Progenitor cell of endocrine pancreas (in vitro differentiated cells): ENCODE results near the gene MAPT. TPM values are rescaled to one million over a fixed set of nuclear protein-coding genes. Genes with fewer than 3 reads are reported as not detected.

Source experiments
- DNase-seq: peaks from one replicate; pipeline ENCODE4 v3.0.0; 2021; ENCODE audit warnings: low spot score; ENCODE audit not compliant: unreplicated experiment
- H3K27ac Mint-ChIP-seq: 2 replicates; pipeline ENCODE4 v1.8.0; 2021; ENCODE audit warnings: mild to moderate bottlenecking, moderate library complexity, mixed read lengths
- H3K27me3 Mint-ChIP-seq: 2 replicates; pipeline ENCODE4 v1.8.0; 2021; ENCODE audit warnings: mixed read lengths
- H3K36me3 Mint-ChIP-seq: 2 replicates; pipeline ENCODE4 v1.8.0; 2022; ENCODE audit warnings: mixed read lengths; ENCODE audit not compliant: insufficient read depth
- H3K4me1 Mint-ChIP-seq: 2 replicates; pipeline ENCODE4 v1.8.0; 2021; ENCODE audit warnings: low read depth, mixed read lengths
- H3K4me3 Mint-ChIP-seq: 2 replicates; pipeline ENCODE4 v1.8.0; 2021; ENCODE audit warnings: low read depth, mild to moderate bottlenecking, moderate library complexity, mixed read lengths
- H3K9me3 Mint-ChIP-seq: 2 replicates; pipeline ENCODE4 v1.8.0; 2021; ENCODE audit warnings: low read depth, mixed read lengths
- total RNA-seq: library from RNA; stranded (reverse); gene quantifications from 2 replicates; pipeline ENCODE4 v1.2.1, GENCODE V29; 2021
- TF ChIP-seq, protein P1 (sequence below): fragments of 200-600 bp; sonication (generic); IDR thresholded peaks from one replicate; pipeline ENCODE4 v1.5.0; 2021; ENCODE audit warnings: antibody characterized with exemption, mild to moderate bottlenecking; ENCODE audit not compliant: unreplicated experiment

MAPT gene
- total RNA-seq, 1 donor from 2014 or later, result 2.5 TPM

GRCh38 chr17:45927247-45927646 lies 32.9 kb downstream of the MAPT start:
- no peaks in the 10 kb centered on the region for H3K9me3 Mint-ChIP-seq
- no peaks in the 10 kb centered on the region for H3K4me1 Mint-ChIP-seq
- no peaks in the 10 kb centered on the region for H3K36me3 Mint-ChIP-seq
- no peak for DNase-seq
- TF ChIP-seq, protein P1, sequence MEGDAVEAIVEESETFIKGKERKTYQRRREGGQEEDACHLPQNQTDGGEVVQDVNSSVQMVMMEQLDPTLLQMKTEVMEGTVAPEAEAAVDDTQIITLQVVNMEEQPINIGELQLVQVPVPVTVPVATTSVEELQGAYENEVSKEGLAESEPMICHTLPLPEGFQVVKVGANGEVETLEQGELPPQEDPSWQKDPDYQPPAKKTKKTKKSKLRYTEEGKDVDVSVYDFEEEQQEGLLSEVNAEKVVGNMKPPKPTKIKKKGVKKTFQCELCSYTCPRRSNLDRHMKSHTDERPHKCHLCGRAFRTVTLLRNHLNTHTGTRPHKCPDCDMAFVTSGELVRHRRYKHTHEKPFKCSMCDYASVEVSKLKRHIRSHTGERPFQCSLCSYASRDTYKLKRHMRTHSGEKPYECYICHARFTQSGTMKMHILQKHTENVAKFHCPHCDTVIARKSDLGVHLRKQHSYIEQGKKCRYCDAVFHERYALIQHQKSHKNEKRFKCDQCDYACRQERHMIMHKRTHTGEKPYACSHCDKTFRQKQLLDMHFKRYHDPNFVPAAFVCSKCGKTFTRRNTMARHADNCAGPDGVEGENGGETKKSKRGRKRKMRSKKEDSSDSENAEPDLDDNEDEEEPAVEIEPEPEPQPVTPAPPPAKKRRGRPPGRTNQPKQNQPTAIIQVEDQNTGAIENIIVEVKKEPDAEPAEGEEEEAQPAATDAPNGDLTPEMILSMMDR, result no peak
- no peak overlapping the region for H3K27ac Mint-ChIP-seq
- no peak overlapping the region for H3K4me3 Mint-ChIP-seq
- H3K27me3 Mint-ChIP-seq, result peaks cover 4% of the 10 kb centered on the region

- H3K27ac Mint-ChIP-seq, result no peak overlapping the region
- no peaks in the 10 kb centered on the region for H3K27me3 Mint-ChIP-seq
- no peak for DNase-seq
- TF ChIP-seq, protein P1, result no peak
- H3K4me3 Mint-ChIP-seq, result no peak overlapping the region
- no peaks in the 10 kb centered on the region for H3K9me3 Mint-ChIP-seq
- no peaks in the 10 kb centered on the region for H3K4me1 Mint-ChIP-seq
- no peaks in the 10 kb centered on the region for H3K36me3 Mint-ChIP-seq
Measured at GRCh38 chr17:45929344-45929743, 35.0 kb downstream of the MAPT start.

DNA sequence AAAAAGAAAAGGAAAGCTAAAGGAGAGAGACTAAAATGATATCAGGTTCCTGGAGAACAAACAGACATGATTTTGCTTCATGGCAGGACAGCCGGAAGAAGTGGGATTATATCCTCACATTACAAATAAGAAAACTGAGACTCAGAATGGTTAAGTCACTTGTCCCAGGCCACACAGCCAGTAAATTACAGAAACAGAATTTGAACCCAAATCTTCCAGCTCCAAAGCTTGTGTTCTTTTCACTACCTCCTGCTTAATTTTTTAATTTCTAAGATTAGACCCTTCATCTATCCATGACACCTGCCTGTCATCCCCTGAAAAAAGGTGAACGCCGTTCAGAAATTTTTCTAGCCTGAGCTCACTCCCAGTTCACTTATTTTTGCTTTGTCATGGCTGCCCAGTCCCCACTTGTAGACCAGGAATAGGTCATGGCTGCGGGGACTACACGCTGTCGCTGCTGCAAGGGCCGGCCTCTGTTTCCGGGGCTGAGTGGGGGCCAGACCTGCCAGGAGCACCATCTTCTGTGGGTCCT lies 36.1 kb downstream of the MAPT start:
- TF ChIP-seq, protein P1, result no peak
- Mint-ChIP-seq H3K27me3 (peaks cover under 1% of the 10 kb centered on the region), H3K36me3 (no peaks in the 10 kb centered on the region), H3K9me3 (no peaks in the 10 kb centered on the region), H3K4me1 (no peaks in the 10 kb centered on the region), H3K27ac (no peak overlapping the region), H3K4me3 (no peak overlapping the region)
- no peak for DNase-seq

GRCh38 chr17:45931677-45932076 lies 37.3 kb downstream of the MAPT start:
- no peak for DNase-seq
- H3K4me1 Mint-ChIP-seq, result no peaks in the 10 kb centered on the region
- TF ChIP-seq, protein P1, result no peak
- H3K36me3 Mint-ChIP-seq, result no peaks in the 10 kb centered on the region
- H3K27me3 Mint-ChIP-seq, result peaks cover 5% of the 10 kb centered on the region
- H3K4me3 Mint-ChIP-seq, result no peak overlapping the region
- H3K27ac Mint-ChIP-seq, result no peak overlapping the region
- no peaks in the 10 kb centered on the region for H3K9me3 Mint-ChIP-seq

- no peak for DNase-seq
- TF ChIP-seq, protein P1, result no peak
- peaks cover 11% of the 10 kb centered on the region for H3K27me3 Mint-ChIP-seq
- no peaks in the 10 kb centered on the region for H3K36me3 Mint-ChIP-seq
- no peak overlapping the region for H3K4me3 Mint-ChIP-seq
- no peaks in the 10 kb centered on the region for H3K4me1 Mint-ChIP-seq
- no peak overlapping the region for H3K27ac Mint-ChIP-seq
- H3K9me3 Mint-ChIP-seq, result no peaks in the 10 kb centered on the region
Measured at GRCh38 chr17:45934044-45934979, 40.0 kb downstream of the MAPT start.
